ENCODE data around the gene CCDC13.

DNA sequence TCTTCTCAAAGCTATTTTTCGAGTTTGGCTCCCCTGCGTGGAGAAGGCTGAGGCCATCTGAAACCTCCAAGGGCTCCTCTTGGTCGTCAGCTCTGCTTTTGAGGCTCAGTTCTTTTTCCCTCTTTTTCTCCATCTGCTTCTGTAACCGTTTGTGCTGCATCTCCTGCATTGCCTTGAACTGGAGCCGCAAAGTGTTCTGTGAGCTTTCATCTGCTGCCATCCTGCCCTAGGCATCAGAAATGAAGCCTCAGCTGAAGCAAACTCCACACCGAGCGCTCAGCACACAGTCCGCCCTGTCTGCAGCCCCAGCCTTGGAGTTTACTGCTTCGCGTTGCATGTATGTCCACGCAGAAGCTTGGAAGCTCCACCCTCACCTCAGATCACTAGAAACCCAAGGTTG lies 14.9 kb downstream of the CCDC13 start:
- no peak for TF ChIP-seq PBX3 (IDR thresholded peaks at IDR 0.05; ENCODE audit: insufficient replicate concordance, low read depth, low read length)
- no peak for TF ChIP-seq CTCF (IDR thresholded peaks at IDR 0.05 in 2 of 3, conservative IDR thresholded peaks at IDR 0.05 in 1 of 3; ENCODE audit: control insufficient read depth in 2 of 3, extremely low read depth in 1 of 3, insufficient read depth in 1 of 3, low read depth in 3 of 3, low read length in 3 of 3)
- no peak for TF ChIP-seq POLR2A (IDR thresholded peaks at IDR 0.05; ENCODE audit: low read depth, low read length)
- no peak for TF ChIP-seq ZNF207 (IDR thresholded peaks at IDR 0.05; ENCODE audit: borderline replicate concordance)

Measured in GM12878 (cell line).